H9 (cell line): Measurements from ENCODE around the gene GNA12. TPM values are rescaled to one million over a fixed set of nuclear protein-coding genes. Genes with fewer than 3 reads are reported as not detected.

Source experiments
- DNase-seq: peaks from one replicate; pipeline ENCODE4 v3.0.0-alpha.2; 2017
- H2AFZ ChIP-seq: one replicate; pipeline ENCODE4 v1.6.1; 2013; ENCODE audit warnings: mild to moderate bottlenecking, low read length, control low read depth, moderate library complexity
- H2AK5ac ChIP-seq: 2 replicates; pipeline ENCODE4 v1.6.1; 2013; ENCODE audit warnings: low read length, control low read depth, mixed read lengths; ENCODE audit not compliant: insufficient read length
- H2BK120ac ChIP-seq: one replicate; pipeline ENCODE4 v1.6.1; 2013; ENCODE audit warnings: low read depth, mild to moderate bottlenecking, low read length, control low read depth, inconsistent platforms; ENCODE audit not compliant: poor library complexity, severe bottlenecking
- H2BK12ac ChIP-seq: 2 replicates; pipeline ENCODE4 v1.6.1; 2013; ENCODE audit warnings: low read length, control low read depth, mixed read lengths, low read depth; ENCODE audit not compliant: insufficient read length
- H2BK15ac ChIP-seq: 2 replicates; pipeline ENCODE4 v1.6.1; 2013; ENCODE audit warnings: low read depth, low read length, control low read depth
- H2BK20ac ChIP-seq: one replicate; pipeline ENCODE4 v1.6.1; 2013; ENCODE audit warnings: low read depth, mild to moderate bottlenecking, low read length, control low read depth, inconsistent platforms; ENCODE audit not compliant: poor library complexity, severe bottlenecking
- H2BK5ac ChIP-seq: 2 replicates; pipeline ENCODE4 v1.6.1; 2013; ENCODE audit warnings: low read length, control low read depth, mixed read lengths; ENCODE audit not compliant: insufficient read length
- H3K14ac ChIP-seq: 2 replicates; pipeline ENCODE4 v1.6.1; 2013; ENCODE audit warnings: low read length, control low read depth; ENCODE audit not compliant: insufficient read depth
- H3K18ac ChIP-seq: 2 replicates; pipeline ENCODE4 v1.6.1; 2013; ENCODE audit warnings: low read depth, mild to moderate bottlenecking, mixed read lengths, low read length, control low read depth; ENCODE audit not compliant: insufficient read length
- H3K23ac ChIP-seq: 2 replicates; pipeline ENCODE4 v1.6.1; 2013; ENCODE audit warnings: low read length, control low read depth, mixed read lengths, low read depth; ENCODE audit not compliant: insufficient read length
- H3K23me2 ChIP-seq: 2 replicates; pipeline ENCODE4 v1.6.1; 2013; ENCODE audit warnings: low read depth, mild to moderate bottlenecking, mixed read lengths, low read length, control low read depth; ENCODE audit not compliant: insufficient read length, poor library complexity, severe bottlenecking
- H3K27ac ChIP-seq: 2 replicates; pipeline ENCODE4 v1.5.1; 2013; ENCODE audit warnings: low read length, control low read depth, mixed read lengths, low read depth; ENCODE audit not compliant: insufficient read length
- H3K27me3 ChIP-seq: 2 replicates; pipeline ENCODE4 v1.6.1; 2013; ENCODE audit warnings: low read length, control low read depth, inconsistent platforms; ENCODE audit not compliant: insufficient read depth
- H3K4ac ChIP-seq: 2 replicates; pipeline ENCODE4 v1.6.1; 2013; ENCODE audit warnings: low read depth, mild to moderate bottlenecking, control low read depth, inconsistent platforms, low read length, moderate library complexity
- H3K4me1 ChIP-seq: 2 replicates; pipeline ENCODE4 v1.6.1; 2013; ENCODE audit warnings: low read length, control low read depth, inconsistent platforms; ENCODE audit not compliant: insufficient read depth
- H3K4me2 ChIP-seq: 2 replicates; pipeline ENCODE4 v1.6.1; 2013; ENCODE audit warnings: low read length, control low read depth, mixed read lengths; ENCODE audit not compliant: insufficient read length, insufficient read depth
- H3K56ac ChIP-seq: 2 replicates; pipeline ENCODE4 v1.6.1; 2013; ENCODE audit warnings: low read depth, mild to moderate bottlenecking, mixed read lengths, low read length, control low read depth; ENCODE audit not compliant: insufficient read length
- H3K79me1 ChIP-seq: 2 replicates; pipeline ENCODE4 v1.6.1; 2013; ENCODE audit warnings: low read depth, mild to moderate bottlenecking, moderate library complexity, low read length, control low read depth, inconsistent platforms; ENCODE audit not compliant: insufficient read depth, poor library complexity, severe bottlenecking
- H3K79me2 ChIP-seq: 2 replicates; pipeline ENCODE4 v1.6.1; 2013; ENCODE audit warnings: low read length, control low read depth, inconsistent platforms; ENCODE audit not compliant: insufficient read depth
- H3K9ac ChIP-seq: 2 replicates; pipeline ENCODE4 v1.6.1; 2013; ENCODE audit warnings: low read length, control low read depth, mixed read lengths; ENCODE audit not compliant: insufficient read length; ENCODE audit errors: extremely low read depth
- H3K9me3 ChIP-seq: one replicate; pipeline ENCODE4 v1.6.1; 2013; ENCODE audit warnings: low read depth, low read length, inconsistent platforms; ENCODE audit not compliant: control insufficient read depth
- H3T11ph ChIP-seq: one replicate; pipeline ENCODE4 v1.6.1; 2013; ENCODE audit warnings: mild to moderate bottlenecking, low read length, control low read depth, inconsistent platforms
- H4K20me1 ChIP-seq: one replicate; pipeline ENCODE4 v1.6.1; 2013; ENCODE audit not compliant: control insufficient read depth, insufficient read length, insufficient read depth
- H4K5ac ChIP-seq: 2 replicates; pipeline ENCODE4 v1.6.1; 2013; ENCODE audit warnings: low read depth, mild to moderate bottlenecking, mixed read lengths, low read length, control low read depth; ENCODE audit not compliant: insufficient read length
- H4K8ac ChIP-seq: replicated peaks from 2 replicates; pipeline ENCODE4 v1.6.1; 2013; ENCODE audit warnings: low read length, control low read depth, mixed read lengths, low read depth; ENCODE audit not compliant: insufficient read length
- H4K91ac ChIP-seq: 2 replicates; pipeline ENCODE4 v1.6.1; 2013; ENCODE audit warnings: low read depth, mild to moderate bottlenecking, moderate library complexity, mixed read lengths, low read length, control low read depth; ENCODE audit not compliant: insufficient read length
- H3K27ac Mint-ChIP-seq, 3 experiments: 2 replicates in 2 of 3; 3 replicates in 1 of 3; pipeline ENCODE4 v1.8.0; 2020 to 2021; ENCODE audit warnings: mixed read lengths in 3 of 3, mild to moderate bottlenecking in 1 of 3, moderate library complexity in 1 of 3
- H3K27me3 Mint-ChIP-seq: 2 replicates; pipeline ENCODE4 v1.8.0; 2021; ENCODE audit warnings: low read depth, mild to moderate bottlenecking, moderate library complexity, mixed read lengths
- H3K36me3 Mint-ChIP-seq, 3 experiments: 2 replicates in 2 of 3; 3 replicates in 1 of 3; pipeline ENCODE4 v1.8.0; 2020 to 2021; ENCODE audit warnings: low read depth in 3 of 3, mixed read lengths in 3 of 3; ENCODE audit not compliant: insufficient read depth in 1 of 3
- H3K4me1 Mint-ChIP-seq, 2 experiments: 2 replicates each; pipeline ENCODE4 v1.8.0; 2020; ENCODE audit warnings: mixed read lengths in 2 of 2
- H3K4me3 Mint-ChIP-seq, 2 experiments: 2 replicates in 1 of 2; 3 replicates in 1 of 2; pipeline ENCODE4 v1.8.0; 2020 to 2021; ENCODE audit warnings: mild to moderate bottlenecking in 2 of 2, mixed read lengths in 2 of 2, moderate library complexity in 1 of 2
- H3K9me3 Mint-ChIP-seq, 2 experiments: 2 replicates in 1 of 2; 3 replicates in 1 of 2; pipeline ENCODE4 v1.8.0; 2020; ENCODE audit warnings: mild to moderate bottlenecking in 2 of 2, mixed read lengths in 2 of 2, moderate library complexity in 1 of 2
- WGBS: extraction: QIAGEN DNeasy Blood & Tissue Kit; methylation state at CpG from one replicate; pipeline ENCODE4 v1.1.7; 2013; ENCODE audit warnings: missing lambda C conversion rate, low lambda C conversion rate, mixed read lengths; ENCODE audit not compliant: insufficient read length; ENCODE audit errors: extremely low coverage; 5-methylcytosine and 5-hydroxymethylcytosine counted together
- total RNA-seq: library from RNA; stranded (reverse); gene quantifications from 2 replicates; pipeline ENCODE4 v1.2.1, GENCODE V29; 2021
- TF ChIP-seq, protein P1 (sequence below): fragments of 200-600 bp; sonication (generic); conservative IDR thresholded peaks from 3 replicates; pipeline ENCODE4 v1.8.0; 2021; ENCODE audit warnings: antibody characterized with exemption, mild to moderate bottlenecking

The GNA12 gene
- total RNA-seq, 1 experiment from 2014 or later, result 60.2 TPM

- Histone ChIP-seq H3K9ac (no peak overlapping the region), H3K27me3 (no peaks in the 10 kb centered on the region), H3K79me1 (no peaks in the 10 kb centered on the region), H2AK5ac (no peak overlapping the region), H3K14ac (no peak overlapping the region), H3K4ac (no peak overlapping the region), H3T11ph (no peak overlapping the region), H3K23me2 (no peaks in the 10 kb centered on the region), H3K23ac (no peak overlapping the region), H4K20me1 (no peaks in the 10 kb centered on the region), H2BK20ac (no peak overlapping the region), H2BK12ac (no peak overlapping the region), H4K5ac (no peak overlapping the region), H3K4me1 (no peaks in the 10 kb centered on the region; the same call in 1 of the 2 replicates), H3K56ac (no peak overlapping the region), H3K9me3 (no peaks in the 10 kb centered on the region), H2BK5ac (no peak overlapping the region), H3K4me2 (no peak overlapping the region), H4K91ac (no peak overlapping the region), H2BK15ac (no peak overlapping the region), H3K18ac (no peak overlapping the region), H3K27ac (no peak overlapping the region), H4K8ac (no peak overlapping the region), H2AFZ (no peak overlapping the region), H3K79me2 (no peaks in the 10 kb centered on the region), H2BK120ac (no peak overlapping the region)
- H3K27ac Mint-ChIP-seq, result peak overlapping the region in 1 of 3 experiments; percentile 92; a peak in 2 of 7 replicates
- no CpG with 5 or more reads among the region's 12 CpGs for WGBS
- H3K27me3 Mint-ChIP-seq, result no peaks in the 10 kb centered on the region
- no peaks in the 10 kb centered on the region for H3K9me3 Mint-ChIP-seq
- H3K4me3 Mint-ChIP-seq, result no peak overlapping the region; a peak in 1 of 5 replicates
- H3K36me3 Mint-ChIP-seq, result no peaks in the 10 kb centered on the region
- peaks cover 15% of the 10 kb centered on the region in 2 experiments for H3K4me1 Mint-ChIP-seq
- TF ChIP-seq, protein P1, sequence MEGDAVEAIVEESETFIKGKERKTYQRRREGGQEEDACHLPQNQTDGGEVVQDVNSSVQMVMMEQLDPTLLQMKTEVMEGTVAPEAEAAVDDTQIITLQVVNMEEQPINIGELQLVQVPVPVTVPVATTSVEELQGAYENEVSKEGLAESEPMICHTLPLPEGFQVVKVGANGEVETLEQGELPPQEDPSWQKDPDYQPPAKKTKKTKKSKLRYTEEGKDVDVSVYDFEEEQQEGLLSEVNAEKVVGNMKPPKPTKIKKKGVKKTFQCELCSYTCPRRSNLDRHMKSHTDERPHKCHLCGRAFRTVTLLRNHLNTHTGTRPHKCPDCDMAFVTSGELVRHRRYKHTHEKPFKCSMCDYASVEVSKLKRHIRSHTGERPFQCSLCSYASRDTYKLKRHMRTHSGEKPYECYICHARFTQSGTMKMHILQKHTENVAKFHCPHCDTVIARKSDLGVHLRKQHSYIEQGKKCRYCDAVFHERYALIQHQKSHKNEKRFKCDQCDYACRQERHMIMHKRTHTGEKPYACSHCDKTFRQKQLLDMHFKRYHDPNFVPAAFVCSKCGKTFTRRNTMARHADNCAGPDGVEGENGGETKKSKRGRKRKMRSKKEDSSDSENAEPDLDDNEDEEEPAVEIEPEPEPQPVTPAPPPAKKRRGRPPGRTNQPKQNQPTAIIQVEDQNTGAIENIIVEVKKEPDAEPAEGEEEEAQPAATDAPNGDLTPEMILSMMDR, result no peak
- no peak for DNase-seq
Measured at GRCh38 chr7:2864204-2864985, 20.3 kb upstream of the GNA12 start.
